BE2C (cell line): Measurements from ENCODE around the gene CFAP299.

Experiments
- DNase-seq: peaks from one replicate; pipeline ENCODE4 v3.0.0-alpha.2; 2020
- H3K27me3 ChIP-seq: fragments of 250-450 bp; sonication (Bioruptor Pico); 2 replicates; pipeline ENCODE4 v1.5.1; 2020; ENCODE audit warnings: mild to moderate bottlenecking
- H3K36me3 ChIP-seq: fragments of 250-450 bp; sonication (Bioruptor Pico); 2 replicates; pipeline ENCODE4 v1.5.1; 2020; ENCODE audit warnings: mild to moderate bottlenecking
- H3K4me1 ChIP-seq: fragments of 250-450 bp; sonication (Bioruptor Pico); 2 replicates; pipeline ENCODE4 v1.5.1; 2020
- H3K4me3 ChIP-seq: 2 replicates; pipeline ENCODE4 v1.5.1; 2011; ENCODE audit warnings: low read depth, low read length
- H3K9me3 ChIP-seq: fragments of 250-450 bp; sonication (Bioruptor Pico); 2 replicates; pipeline ENCODE4 v1.5.1; 2020
- CTCF ChIP-seq: IDR thresholded peaks from 2 replicates; pipeline ENCODE4 v1.5.1; 2012; ENCODE audit warnings: mild to moderate bottlenecking, low read depth, low read length

CFAP299 gene

GRCh38 chr4:80948995-80949394, 613.5 kb downstream of the CFAP299 start:
- Histone ChIP-seq H3K4me3 (no peak overlapping the region), H3K4me1 (no peaks in the 10 kb centered on the region), H3K9me3 (no peaks in the 10 kb centered on the region), H3K27me3 (no peaks in the 10 kb centered on the region), H3K36me3 (no peaks in the 10 kb centered on the region)
- no peak for DNase-seq
- TF ChIP-seq CTCF, result no peak

GRCh38 chr4:80956421-80956820, 620.9 kb downstream of the CFAP299 start:
- Histone ChIP-seq H3K4me1 (no peaks in the 10 kb centered on the region), H3K36me3 (no peaks in the 10 kb centered on the region), H3K9me3 (no peaks in the 10 kb centered on the region), H3K4me3 (no peak overlapping the region), H3K27me3 (no peaks in the 10 kb centered on the region)
- TF ChIP-seq CTCF, result no peak
- no peak for DNase-seq

GRCh38 chr4:80963051-80963450, 627.5 kb downstream of the CFAP299 start:
- no peaks in the 10 kb centered on the region; the same call in 1 of the 2 replicates for H3K27me3 ChIP-seq
- no peak for DNase-seq
- H3K36me3 ChIP-seq, result no peaks in the 10 kb centered on the region
- no peak for TF ChIP-seq CTCF
- no peak overlapping the region for H3K4me3 ChIP-seq
- H3K9me3 ChIP-seq, result no peaks in the 10 kb centered on the region
- H3K4me1 ChIP-seq, result no peaks in the 10 kb centered on the region

- DNase-seq, result no peak
- H3K9me3 ChIP-seq, result no peaks in the 10 kb centered on the region
- TF ChIP-seq CTCF, result no peak
- H3K4me1 ChIP-seq, result no peaks in the 10 kb centered on the region
- H3K36me3 ChIP-seq, result no peaks in the 10 kb centered on the region
- H3K4me3 ChIP-seq, result no peak overlapping the region
- H3K27me3 ChIP-seq, result no peaks in the 10 kb centered on the region; the same call in 1 of the 2 replicates
These were observed 631.8 kb downstream of the CFAP299 start for GRCh38 chr4:80967346-80967745.

- no peaks in the 10 kb centered on the region for H3K9me3 ChIP-seq
- no peaks in the 10 kb centered on the region for H3K27me3 ChIP-seq
- no peaks in the 10 kb centered on the region for H3K36me3 ChIP-seq
- no peak overlapping the region for H3K4me3 ChIP-seq
- DNase-seq, result no peak
- no peaks in the 10 kb centered on the region for H3K4me1 ChIP-seq
- no peak for TF ChIP-seq CTCF
These were observed 644.7 kb downstream of the CFAP299 start for GRCh38 chr4:80980239-80980638.

- H3K27me3 ChIP-seq, result no peaks in the 10 kb centered on the region; the same call in 1 of the 2 replicates
- no peak for TF ChIP-seq CTCF
- no peaks in the 10 kb centered on the region for H3K4me1 ChIP-seq
- no peak for DNase-seq
- H3K9me3 ChIP-seq, result no peaks in the 10 kb centered on the region
- H3K4me3 ChIP-seq, result no peak overlapping the region
- no peaks in the 10 kb centered on the region for H3K36me3 ChIP-seq
These were observed 650.5 kb downstream of the CFAP299 start for GRCh38 chr4:80986011-80986410.
